ENCODE data around the gene HOXB4. TPM values are rescaled to one million over a fixed set of nuclear protein-coding genes. Genes with fewer than 3 reads are reported as not detected.

Gene HOXB4
- total and polyA plus RNA-seq, 5 experiments from 2014 or later, result 0.06 to 2.3 (median 0.95) TPM; not detected in 1

DNA sequence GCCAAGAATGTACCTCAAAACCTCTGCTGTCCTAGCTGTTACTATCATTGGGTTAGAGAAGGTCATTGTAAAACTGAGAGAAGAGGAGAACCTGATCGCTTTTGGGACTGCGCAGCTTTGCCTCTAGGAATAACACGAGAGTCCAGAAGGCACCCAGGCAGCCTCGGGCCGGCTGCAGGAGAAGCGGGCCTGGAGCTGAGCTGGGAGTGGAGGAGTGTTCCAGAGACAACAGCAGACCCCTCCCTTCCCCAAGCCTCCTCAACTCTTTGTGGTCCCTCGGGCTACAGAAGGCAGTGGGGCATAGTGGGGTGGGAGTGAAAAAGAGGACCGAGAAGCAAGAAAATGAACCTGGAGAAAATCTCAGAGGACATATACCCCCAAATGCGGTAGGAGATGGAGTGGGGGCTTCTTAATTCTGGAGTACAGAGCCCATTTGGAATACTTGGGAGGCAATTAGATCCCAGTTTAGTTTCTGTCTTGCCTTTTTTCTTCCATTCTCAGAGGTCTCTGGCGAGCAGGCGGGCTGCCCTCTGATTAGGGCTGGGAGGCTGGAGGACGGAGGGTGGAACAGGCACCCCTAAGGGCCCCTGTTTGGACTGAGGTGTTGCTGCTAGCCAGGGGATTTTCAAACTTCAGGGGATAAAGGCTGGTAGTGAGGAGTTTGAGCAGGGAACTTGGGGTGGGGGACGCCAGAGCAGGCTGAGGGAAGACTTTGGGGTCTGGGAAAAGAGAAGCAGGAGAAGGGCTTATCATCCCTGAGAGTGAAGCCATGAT lies 19.9 kb downstream of the HOXB4 start:
- POLR2A ChIA-PET, result interaction anchor here (1.1 to 2.0 kb wide), 3 partner anchors 11 to 17 kb away, joined by 5 read pairs; no protein-coding TSS in a partner anchor
- Mint-ChIP-seq H3K4me3 (no peak overlapping the region), H3K27ac (no peak overlapping the region), H3K9me3 (no peaks in the 10 kb centered on the region), H3K36me3 (no peaks in the 10 kb centered on the region), H3K27me3 (peaks cover 13 to 70% (median 32%) of the 10 kb centered on the region in 5 donors), H3K4me1 (peaks cover 6 to 25% (median 17%) of the 10 kb centered on the region in 4 donors)
- ATAC-seq, result no peak
- no peak for DNase-seq

DNA sequence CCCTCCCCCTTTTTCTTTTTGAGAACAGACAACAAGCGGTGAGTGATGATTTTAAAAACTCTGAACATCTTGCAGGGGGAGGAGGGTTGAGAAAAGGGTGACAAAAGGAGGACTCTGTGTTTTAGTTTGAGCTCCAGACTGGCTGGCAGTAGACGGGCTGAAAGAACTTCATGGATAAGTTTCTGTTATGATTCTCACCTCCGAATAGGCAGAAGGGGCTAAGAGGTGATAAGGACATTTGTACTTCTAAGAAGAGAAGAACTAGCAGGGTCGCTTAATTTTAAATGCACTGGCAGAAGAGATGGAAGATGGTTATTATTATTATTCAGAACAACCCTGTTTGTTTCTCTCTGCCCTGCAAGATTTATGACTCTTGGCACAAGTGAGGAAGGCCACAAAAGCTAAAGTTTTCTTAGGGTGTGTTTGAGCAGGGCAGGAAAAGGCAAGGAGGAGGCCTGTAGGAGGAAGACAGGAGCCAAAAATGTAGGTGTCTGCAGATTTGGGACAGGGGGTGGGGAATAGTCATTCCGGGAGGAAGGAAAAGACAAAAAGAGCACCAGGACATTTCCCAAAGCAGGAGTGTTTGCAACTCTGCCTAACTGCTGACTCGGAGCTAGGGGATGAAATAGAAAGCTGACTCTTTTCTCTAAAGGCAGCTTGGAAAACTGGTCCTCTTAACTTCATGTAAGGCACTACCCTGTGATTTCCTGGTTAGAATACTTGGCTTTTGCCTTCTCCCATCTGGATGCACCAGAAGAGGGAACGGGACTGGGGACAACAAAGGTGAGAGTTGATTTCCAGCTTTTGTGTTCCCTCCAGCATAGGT lies 21.4 kb downstream of the HOXB4 start:
- Mint-ChIP-seq H3K4me1 (peaks cover 6 to 20% (median 13%) of the 10 kb centered on the region in 4 donors), H3K36me3 (no peaks in the 10 kb centered on the region), H3K27ac (peak overlapping the region in 1 of 10 donors; percentile 4), H3K27me3 (peaks cover 8 to 68% (median 22%) of the 10 kb centered on the region in 5 donors), H3K4me3 (peak overlapping the region in 4 of 10 donors; percentile 27 to 86 (median 42)), H3K9me3 (no peaks in the 10 kb centered on the region)
- DNase-seq (no peak), ATAC-seq (no peak)
- POLR2A ChIA-PET, result interaction anchor here (0.7 to 2.0 kb wide), 6 partner anchors 9 to 24 kb away, joined by 3 to 5 read pairs (median 5); no protein-coding TSS in a partner anchor

DNA sequence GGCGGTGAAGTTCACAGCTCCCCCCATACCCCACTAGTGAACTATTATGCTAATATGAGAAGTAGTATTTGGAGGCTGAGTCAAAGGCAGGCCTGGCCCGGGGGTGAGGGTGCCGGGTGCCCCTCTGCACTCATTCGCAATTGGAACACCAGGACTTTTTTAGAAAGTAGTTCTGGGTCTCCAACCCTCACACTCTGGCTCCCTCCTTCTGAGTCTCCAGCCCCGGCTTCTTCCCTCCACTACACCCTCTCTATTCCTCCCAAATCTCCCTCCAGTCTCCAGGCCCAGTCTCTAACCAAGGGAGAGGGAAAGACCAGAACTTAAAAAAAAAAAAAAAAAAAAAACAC lies 21.9 kb downstream of the HOXB4 start:
- peak overlapping the region in 9 of 10 donors; percentile 58 to 88 (median 77) for H3K4me3 Mint-ChIP-seq
- H3K4me1 Mint-ChIP-seq, result peaks cover 6 to 20% (median 9%) of the 10 kb centered on the region in 4 donors
- POLR2A ChIA-PET, result interaction anchor here (0.7 to 2.2 kb wide), 6 partner anchors 10 to 298 kb away, joined by 3 to 12 read pairs (median 4); no protein-coding TSS in a partner anchor
- H3K9me3 Mint-ChIP-seq, result no peaks in the 10 kb centered on the region
- ATAC-seq, result peak in 1 of 2 donors; percentile 29
- peaks cover 8 to 68% (median 22%) of the 10 kb centered on the region in 5 donors for H3K27me3 Mint-ChIP-seq
- no peak for DNase-seq
- H3K27ac Mint-ChIP-seq, result no peak overlapping the region
- H3K36me3 Mint-ChIP-seq, result no peaks in the 10 kb centered on the region

DNA sequence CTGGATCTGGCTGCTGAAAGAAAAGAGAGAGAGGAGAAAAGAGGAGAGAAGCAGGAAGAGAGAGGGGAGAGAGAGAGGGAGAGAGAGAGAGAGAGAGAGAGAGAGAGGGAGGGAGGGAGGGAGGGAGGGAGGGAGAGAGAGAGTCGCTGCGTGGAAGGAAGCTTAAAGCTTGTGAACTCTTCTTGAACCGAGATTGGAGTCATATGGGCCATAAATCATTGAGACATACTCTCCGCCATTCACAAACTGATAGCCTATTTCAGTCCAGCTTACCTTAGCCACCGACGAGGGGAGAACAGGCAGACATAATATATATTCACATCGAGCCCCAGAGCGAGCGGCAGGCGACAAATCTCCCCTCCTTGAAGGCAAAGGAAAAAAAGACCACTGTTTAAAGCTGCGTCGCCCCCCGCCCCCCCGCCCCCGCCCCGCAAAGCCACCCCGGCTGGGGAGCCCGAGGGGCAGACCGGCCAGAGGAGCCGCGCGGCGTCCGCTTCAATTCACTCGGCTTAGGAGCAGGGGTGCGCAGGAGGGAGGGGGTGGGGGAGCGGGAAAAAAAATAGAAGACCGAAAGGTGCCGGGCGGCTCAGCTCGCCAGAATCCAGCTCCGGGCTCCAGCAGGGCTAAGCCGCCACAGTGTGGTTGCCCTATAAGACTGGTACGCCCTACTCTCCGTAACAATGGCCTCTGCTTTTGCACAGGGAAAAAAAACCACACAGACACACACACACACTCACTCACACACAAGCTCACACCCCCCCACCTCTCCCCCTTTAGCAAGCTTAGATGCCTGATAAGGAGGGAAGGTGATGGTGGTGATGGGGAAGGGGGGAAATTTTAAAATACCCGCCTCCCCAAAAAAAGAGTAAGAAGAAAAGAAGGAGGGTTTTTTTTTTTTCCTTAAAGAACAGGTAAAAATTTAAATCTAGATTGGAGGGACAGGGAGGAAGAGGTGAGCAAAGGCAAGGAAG lies 22.6 kb downstream of the HOXB4 start:
- H3K27me3 Mint-ChIP-seq, result peaks cover 8 to 68% (median 22%) of the 10 kb centered on the region in 5 donors
- no peaks in the 10 kb centered on the region for H3K36me3 Mint-ChIP-seq
- peak overlapping the region; percentile 82 to 97 (median 92) for H3K4me3 Mint-ChIP-seq
- peak overlapping the region in 9 of 10 donors; percentile 35 to 96 (median 78) for H3K27ac Mint-ChIP-seq
- DNase-seq (no peak), ATAC-seq (peak; percentile 73 to 81)
- no peaks in the 10 kb centered on the region for H3K9me3 Mint-ChIP-seq
- H3K4me1 Mint-ChIP-seq, result peaks cover 6 to 20% (median 8%) of the 10 kb centered on the region in 4 donors
- POLR2A ChIA-PET, result interaction anchor here (0.6 to 2.2 kb wide), 8 partner anchors 9 to 409 kb away, joined by 3 to 12 read pairs (median 3); partner anchors contain the start of gene HOXB5

DNA sequence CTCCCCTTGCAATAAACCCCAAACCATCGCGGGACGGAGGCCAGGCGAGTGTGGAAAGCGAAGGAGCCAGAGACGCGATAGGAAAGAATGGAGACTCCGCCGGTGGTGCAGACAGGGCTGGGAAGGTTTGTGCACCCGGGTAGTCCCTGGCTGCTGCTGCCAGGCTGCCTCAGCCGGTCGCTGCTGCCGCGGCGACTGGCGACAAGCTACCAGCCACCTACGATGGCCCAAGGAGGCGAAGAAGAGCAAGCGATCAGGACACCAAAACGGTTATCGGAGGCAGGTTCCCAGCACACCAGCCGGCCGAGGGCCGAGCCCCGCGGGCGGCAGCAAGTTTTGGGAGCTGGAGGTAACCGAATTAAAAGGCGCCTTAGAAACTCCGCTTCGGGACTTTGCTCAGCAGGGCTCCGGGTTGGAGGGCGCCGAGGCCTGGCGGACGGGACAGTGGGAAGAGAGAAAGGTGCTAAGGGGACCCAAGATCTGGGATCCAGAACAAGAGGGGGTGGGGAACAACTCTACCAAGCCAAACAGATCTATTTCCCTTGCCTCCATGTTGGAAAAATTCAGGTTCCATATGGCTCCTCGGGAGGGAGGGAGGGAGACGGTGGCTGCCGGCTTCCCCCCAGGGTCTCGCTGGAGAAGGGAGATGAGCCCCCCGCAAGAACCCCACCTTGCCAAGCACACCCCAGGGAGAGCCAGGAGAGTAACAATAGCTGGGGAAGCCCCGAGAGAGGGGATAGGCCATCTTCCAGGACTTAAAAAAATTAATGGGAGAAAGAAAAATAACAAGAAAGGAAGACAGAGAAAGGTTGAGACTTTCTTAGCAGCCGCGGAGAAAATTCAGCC lies 23.5 kb downstream of the HOXB4 start:
- Mint-ChIP-seq H3K27ac (peak overlapping the region in 5 of 10 donors; percentile 45 to 93 (median 79)), H3K36me3 (peaks cover 0 to 2% (median 0%) of the 10 kb centered on the region in 3 donors), H3K4me1 (peaks cover 7 to 20% (median 9%) of the 10 kb centered on the region in 4 donors), H3K27me3 (peaks cover 8 to 67% (median 22%) of the 10 kb centered on the region in 5 donors), H3K9me3 (no peaks in the 10 kb centered on the region), H3K4me3 (peak overlapping the region; percentile 82 to 97 (median 92))
- ATAC-seq, result no peak
- POLR2A ChIA-PET, result interaction anchor here (0.6 to 2.2 kb wide), 4 partner anchors 8 to 408 kb away, joined by 3 to 12 read pairs (median 4); no protein-coding TSS in a partner anchor
- no peak for DNase-seq

DNA sequence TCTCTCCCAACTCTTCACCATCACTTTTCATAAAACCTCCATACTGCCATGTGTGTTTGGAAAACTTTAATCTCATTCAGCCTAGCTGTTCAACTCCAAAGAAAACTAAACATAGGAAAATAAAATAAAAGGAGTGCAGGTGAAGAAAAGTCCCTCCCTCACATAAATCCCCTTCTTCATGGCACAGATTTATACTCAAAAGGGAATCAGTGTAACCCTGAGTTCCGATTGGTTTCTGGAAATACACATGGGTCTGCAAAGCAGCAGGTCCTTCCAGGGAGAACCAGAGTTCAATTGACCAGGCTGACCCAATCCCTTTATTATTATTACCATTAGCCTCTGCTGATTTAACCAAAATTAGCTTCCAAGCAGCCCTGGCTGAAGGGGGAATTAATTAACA lies 24.3 kb downstream of the HOXB4 start:
- POLR2A ChIA-PET, result interaction anchor here (2.2 kb wide), 1 partner anchor 12 kb away, joined by 12 read pairs; no protein-coding TSS in a partner anchor
- Mint-ChIP-seq H3K9me3 (no peaks in the 10 kb centered on the region), H3K27me3 (peaks cover 7 to 59% (median 20%) of the 10 kb centered on the region in 5 donors), H3K36me3 (peaks cover 0 to 2% (median 0%) of the 10 kb centered on the region in 3 donors), H3K4me3 (peak overlapping the region in 1 of 10 donors; percentile 86), H3K27ac (peak overlapping the region in 2 of 10 donors; percentile 19 to 79), H3K4me1 (peaks cover 7 to 20% (median 9%) of the 10 kb centered on the region in 4 donors)
- ATAC-seq (no peak), DNase-seq (no peak)

DNA sequence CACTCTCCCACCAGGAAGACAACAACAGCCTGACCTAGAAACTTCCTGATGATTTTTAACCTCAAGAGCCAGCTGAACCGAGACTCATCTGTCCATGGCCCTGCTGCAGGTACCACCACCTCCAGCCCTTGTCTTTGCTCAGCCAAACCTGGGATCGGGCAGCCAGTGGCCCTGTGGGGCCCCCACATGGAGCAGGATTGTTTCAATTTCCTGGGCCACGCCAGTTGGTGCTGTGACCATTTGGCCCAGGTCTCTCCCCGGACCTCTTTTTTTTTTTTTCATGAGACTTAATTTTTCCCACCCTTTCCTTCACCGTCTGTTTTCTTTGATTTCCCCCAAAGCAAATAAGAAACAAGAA lies 25.0 kb downstream of the HOXB4 start:
- POLR2A ChIA-PET, result no interaction called here
- Mint-ChIP-seq H3K4me3 (no peak overlapping the region), H3K36me3 (peaks cover 0 to 2% (median 0%) of the 10 kb centered on the region in 3 donors), H3K27me3 (peaks cover 7 to 52% (median 16%) of the 10 kb centered on the region in 5 donors), H3K9me3 (no peaks in the 10 kb centered on the region), H3K4me1 (peaks cover 8 to 20% (median 15%) of the 10 kb centered on the region in 4 donors), H3K27ac (peak overlapping the region in 1 of 10 donors; percentile 4)
- ATAC-seq (no peak), DNase-seq (no peak)

DNA sequence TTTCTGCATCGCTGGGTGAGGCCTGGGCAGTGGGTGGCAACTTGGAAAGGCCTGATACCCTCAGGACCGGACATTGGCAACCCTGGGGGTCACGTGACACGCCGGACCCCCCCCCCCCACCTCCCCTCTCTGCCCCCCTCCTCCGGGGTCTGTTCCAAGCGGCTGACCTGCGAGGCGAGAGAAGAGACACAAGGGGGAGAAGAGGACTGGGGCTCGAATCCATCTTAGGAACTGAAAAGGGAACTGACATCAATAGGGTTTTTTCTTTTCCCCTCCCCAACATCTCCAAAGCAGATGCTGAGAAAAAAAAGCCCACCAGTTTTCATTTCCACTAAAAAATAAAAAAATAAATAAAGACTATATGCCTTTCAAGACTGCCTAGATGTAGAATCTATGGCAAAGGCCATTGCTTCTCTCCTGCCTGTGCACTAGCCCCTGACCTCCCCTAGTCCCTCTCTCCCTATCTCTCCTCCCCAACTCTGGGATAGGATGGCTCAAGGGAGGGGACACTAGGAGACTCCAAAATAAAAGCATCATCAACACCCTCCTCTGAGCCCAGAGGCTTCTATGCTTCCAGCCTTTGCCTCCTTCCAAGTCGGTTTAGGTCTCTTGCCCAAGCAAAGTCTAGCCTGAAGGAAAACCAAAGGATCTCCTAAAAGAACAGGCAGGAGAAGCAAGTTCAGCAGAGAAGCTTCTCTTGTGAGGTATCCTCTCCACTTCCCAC lies 25.5 kb downstream of the HOXB4 start:
- no peak for ATAC-seq
- H3K4me1 Mint-ChIP-seq, result peaks cover 10 to 25% (median 20%) of the 10 kb centered on the region in 4 donors
- peaks cover 7 to 47% (median 15%) of the 10 kb centered on the region in 5 donors for H3K27me3 Mint-ChIP-seq
- H3K36me3 Mint-ChIP-seq, result peaks cover 0 to 2% (median 0%) of the 10 kb centered on the region in 3 donors
- H3K27ac Mint-ChIP-seq, result no peak overlapping the region
- H3K4me3 Mint-ChIP-seq, result no peak overlapping the region
- no peak for DNase-seq
- POLR2A ChIA-PET, result interaction anchor here (0.9 kb wide), 1 partner anchor 13 kb away, joined by 3 read pairs; no protein-coding TSS in a partner anchor
- no peaks in the 10 kb centered on the region for H3K9me3 Mint-ChIP-seq

DNA sequence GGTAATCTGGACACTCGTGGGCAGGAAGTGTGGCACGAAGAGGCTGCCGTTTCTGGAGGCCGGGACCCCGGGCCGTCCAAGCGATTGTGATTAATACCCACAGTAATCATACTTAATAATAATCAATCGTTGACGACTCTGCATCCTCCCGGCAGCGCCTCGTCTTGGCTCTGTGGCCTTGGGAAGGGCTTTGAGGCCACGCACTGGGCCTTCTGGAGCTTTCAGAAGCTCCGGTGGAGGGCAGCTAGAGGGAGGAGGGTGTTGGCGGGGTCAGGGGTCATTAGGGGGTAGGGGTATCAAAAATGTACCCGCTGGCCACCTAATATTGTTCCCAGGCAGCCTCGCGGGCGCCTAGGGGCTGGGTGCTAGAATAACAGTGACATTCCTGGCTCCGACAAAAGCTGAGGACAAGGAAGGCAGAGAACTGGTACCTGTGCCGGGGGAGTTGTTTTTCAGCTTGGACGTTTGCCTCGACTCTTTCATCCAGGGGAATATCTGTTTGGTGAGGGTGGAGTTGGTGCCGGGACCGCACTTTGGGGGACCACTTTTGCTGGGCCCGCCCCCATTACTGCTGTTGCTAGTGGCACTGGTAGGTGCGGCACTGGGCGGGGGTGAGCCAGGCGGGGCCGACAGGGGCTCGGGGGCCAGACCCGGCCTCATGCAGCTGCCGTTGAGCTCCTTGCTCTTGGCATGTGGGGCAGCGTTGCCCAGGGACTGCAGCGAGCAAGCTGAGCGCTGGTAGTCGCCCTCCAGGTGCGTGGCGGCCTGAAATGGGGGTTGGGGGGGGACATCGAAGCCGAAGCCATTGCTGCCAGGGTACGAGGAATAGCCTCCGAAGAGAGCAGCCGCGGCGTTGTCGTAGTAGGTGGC lies 26.3 kb downstream of the HOXB4 start:
- no peak for ATAC-seq
- Mint-ChIP-seq H3K9me3 (no peaks in the 10 kb centered on the region), H3K4me1 (peaks cover 11 to 30% (median 26%) of the 10 kb centered on the region in 4 donors), H3K27me3 (peaks cover 5 to 43% (median 11%) of the 10 kb centered on the region in 5 donors), H3K27ac (no peak overlapping the region), H3K4me3 (no peak overlapping the region), H3K36me3 (peaks cover 0 to 2% (median 0%) of the 10 kb centered on the region in 3 donors)
- DNase-seq, result no peak
- POLR2A ChIA-PET, result interaction anchor here (0.9 kb wide), 1 partner anchor 12 kb away, joined by 3 read pairs; no protein-coding TSS in a partner anchor
